SK-N-MC (cell line): ENCODE data around the gene EFL1.

Experiments
- EZH2 ChIP-seq: fragments of 200-600 bp; sonication (generic); IDR thresholded peaks from one replicate; pipeline ENCODE4 v1.6.1; 2017; ENCODE audit warnings: antibody characterized with exemption
- FOXP2 ChIP-seq: optimal IDR thresholded peaks from 2 replicates; pipeline ENCODE3; 2011; ENCODE audit warnings: mild to moderate bottlenecking, moderate library complexity; ENCODE audit not compliant: insufficient read depth; ENCODE audit errors: extremely low read length, control extremely low read depth
- POLR2AphosphoS5 ChIP-seq: IDR thresholded peaks from 2 replicates; pipeline ENCODE4 v1.6.1; 2012; ENCODE audit warnings: mild to moderate bottlenecking, low read depth, low read length, borderline replicate concordance

DNA sequence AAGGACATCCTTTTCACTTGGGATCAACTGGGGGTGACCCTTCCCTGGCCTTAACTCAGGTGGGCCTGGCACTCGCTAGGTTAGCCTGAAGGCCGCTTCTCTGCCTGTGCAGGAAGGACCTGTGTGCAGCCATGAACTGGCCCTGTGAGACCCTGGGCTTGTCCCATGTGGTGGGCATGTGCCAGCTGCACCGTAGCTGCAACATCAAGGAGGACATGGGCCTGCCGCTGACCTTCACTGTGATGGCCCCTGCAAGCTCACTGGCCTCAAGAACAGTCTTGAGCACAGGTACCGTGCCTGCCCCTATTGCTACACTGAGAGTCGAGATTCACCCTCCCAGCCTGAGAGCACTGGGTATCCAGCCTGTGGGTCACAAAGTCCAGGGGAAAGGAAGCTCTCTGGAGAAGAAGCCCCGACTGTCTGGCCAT, 43.1 kb upstream of the EFL1 start:
- TF ChIP-seq EZH2 (no peak), POLR2AphosphoS5 (no peak), FOXP2 (no peak)
